Glutamatergic neuron (in vitro differentiated cells): ENCODE measurements around the gene ZNF483. TPM values are rescaled to one million over a fixed set of nuclear protein-coding genes. Genes with fewer than 3 reads are reported as not detected.
A peak's percentile ranks its signal among the peaks of the same experiment; 100 is the strongest.
"Not testable (repeated sequence)": the region's sequence is repeated elsewhere in the genome, so short reads cannot be mapped to it uniquely, and the experiment has no call there.

Experiments used
- DNase-seq: peaks from one replicate; pipeline ENCODE4 v3.0.0; 2022
- H3K27ac Mint-ChIP-seq: one replicate; pipeline ENCODE4 v1.8.0; 2020; ENCODE audit warnings: mild to moderate bottlenecking, mixed read lengths, inconsistent platforms; ENCODE audit not compliant: unreplicated experiment
- H3K27me3 Mint-ChIP-seq: one replicate; pipeline ENCODE4 v1.8.0; 2020; ENCODE audit warnings: mild to moderate bottlenecking, moderate library complexity, mixed read lengths, inconsistent platforms; ENCODE audit not compliant: unreplicated experiment
- H3K36me3 Mint-ChIP-seq: one replicate; pipeline ENCODE4 v1.8.0; 2020; ENCODE audit warnings: mild to moderate bottlenecking, mixed read lengths, inconsistent platforms; ENCODE audit not compliant: unreplicated experiment
- H3K4me1 Mint-ChIP-seq: one replicate; pipeline ENCODE4 v1.8.0; 2020; ENCODE audit warnings: mild to moderate bottlenecking, low read depth, mixed read lengths, inconsistent platforms; ENCODE audit not compliant: unreplicated experiment
- H3K4me3 Mint-ChIP-seq: one replicate; pipeline ENCODE4 v1.8.0; 2020; ENCODE audit warnings: mild to moderate bottlenecking, mixed read lengths, inconsistent platforms; ENCODE audit not compliant: unreplicated experiment
- H3K9me3 Mint-ChIP-seq: one replicate; pipeline ENCODE4 v1.8.0; 2020; ENCODE audit warnings: mild to moderate bottlenecking, moderate library complexity, mixed read lengths, inconsistent platforms; ENCODE audit not compliant: unreplicated experiment
- total RNA-seq: library from RNA; stranded (reverse); fragmentation: NEBNext Ultra II Directional; extraction: Animal tissue kit (Norgen Biotek cat#: 25700); gene quantifications from one replicate; pipeline ENCODE4 v1.2.1, GENCODE V29; 2021; ENCODE audit not compliant: unreplicated experiment
- TF ChIP-seq, protein P1 (sequence below): fragments of 200-600 bp; sonication (generic); IDR thresholded peaks from one replicate; pipeline ENCODE4 v1.5.0; 2021; ENCODE audit not compliant: partially characterized antibody, unreplicated experiment

The ZNF483 gene
- total RNA-seq, 1 donor from 2014 or later = 6.5 TPM

DNA sequence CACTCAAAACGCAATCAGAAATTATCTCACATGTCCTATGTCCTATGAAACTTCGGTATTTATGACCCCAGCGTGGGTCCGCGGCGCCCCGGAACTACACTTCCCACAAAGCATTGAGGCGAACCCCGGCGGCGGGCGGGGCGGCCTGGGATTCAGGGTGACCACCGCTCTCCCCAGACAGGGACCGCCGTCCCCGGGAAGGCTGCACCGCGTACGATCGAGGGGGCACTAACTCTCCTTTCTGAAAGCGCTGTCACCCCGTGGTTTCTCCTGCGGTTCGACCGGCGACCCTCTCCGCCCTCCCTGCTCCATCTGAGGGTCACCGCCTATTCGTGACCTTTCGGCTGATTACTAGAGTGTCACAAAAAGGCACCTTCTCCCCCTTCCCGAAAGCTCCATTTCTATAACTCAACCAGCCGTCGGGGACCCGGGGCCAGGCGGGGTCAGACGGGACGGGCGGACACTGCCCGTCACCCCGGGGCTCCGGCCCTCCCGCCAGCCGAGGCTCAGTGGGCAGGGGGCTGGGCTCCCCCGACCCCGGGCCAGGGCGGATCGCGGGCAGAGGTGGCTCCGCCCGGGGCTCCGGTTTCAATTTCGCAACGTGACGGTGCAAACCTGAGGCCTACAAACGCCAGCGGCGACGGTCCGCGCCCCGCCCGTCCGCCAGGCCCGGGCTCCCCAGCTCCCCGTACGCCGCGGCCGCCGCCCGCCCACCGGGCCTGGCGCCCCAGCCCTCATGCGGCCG, 42.1 kb upstream of the ZNF483 start:
- H3K9me3 Mint-ChIP-seq = peaks cover 5% of the 10 kb centered on the region
- H3K27me3 Mint-ChIP-seq = peaks cover 9% of the 10 kb centered on the region
- H3K27ac Mint-ChIP-seq = peak overlapping the region; percentile 57
- H3K4me1 Mint-ChIP-seq = peaks cover 8% of the 10 kb centered on the region
- H3K4me3 Mint-ChIP-seq = peak overlapping the region; percentile 89
- TF ChIP-seq, protein P1, sequence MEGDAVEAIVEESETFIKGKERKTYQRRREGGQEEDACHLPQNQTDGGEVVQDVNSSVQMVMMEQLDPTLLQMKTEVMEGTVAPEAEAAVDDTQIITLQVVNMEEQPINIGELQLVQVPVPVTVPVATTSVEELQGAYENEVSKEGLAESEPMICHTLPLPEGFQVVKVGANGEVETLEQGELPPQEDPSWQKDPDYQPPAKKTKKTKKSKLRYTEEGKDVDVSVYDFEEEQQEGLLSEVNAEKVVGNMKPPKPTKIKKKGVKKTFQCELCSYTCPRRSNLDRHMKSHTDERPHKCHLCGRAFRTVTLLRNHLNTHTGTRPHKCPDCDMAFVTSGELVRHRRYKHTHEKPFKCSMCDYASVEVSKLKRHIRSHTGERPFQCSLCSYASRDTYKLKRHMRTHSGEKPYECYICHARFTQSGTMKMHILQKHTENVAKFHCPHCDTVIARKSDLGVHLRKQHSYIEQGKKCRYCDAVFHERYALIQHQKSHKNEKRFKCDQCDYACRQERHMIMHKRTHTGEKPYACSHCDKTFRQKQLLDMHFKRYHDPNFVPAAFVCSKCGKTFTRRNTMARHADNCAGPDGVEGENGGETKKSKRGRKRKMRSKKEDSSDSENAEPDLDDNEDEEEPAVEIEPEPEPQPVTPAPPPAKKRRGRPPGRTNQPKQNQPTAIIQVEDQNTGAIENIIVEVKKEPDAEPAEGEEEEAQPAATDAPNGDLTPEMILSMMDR = no peak
- H3K36me3 Mint-ChIP-seq = no peaks in the 10 kb centered on the region
- DNase-seq = peak; percentile 84

DNA sequence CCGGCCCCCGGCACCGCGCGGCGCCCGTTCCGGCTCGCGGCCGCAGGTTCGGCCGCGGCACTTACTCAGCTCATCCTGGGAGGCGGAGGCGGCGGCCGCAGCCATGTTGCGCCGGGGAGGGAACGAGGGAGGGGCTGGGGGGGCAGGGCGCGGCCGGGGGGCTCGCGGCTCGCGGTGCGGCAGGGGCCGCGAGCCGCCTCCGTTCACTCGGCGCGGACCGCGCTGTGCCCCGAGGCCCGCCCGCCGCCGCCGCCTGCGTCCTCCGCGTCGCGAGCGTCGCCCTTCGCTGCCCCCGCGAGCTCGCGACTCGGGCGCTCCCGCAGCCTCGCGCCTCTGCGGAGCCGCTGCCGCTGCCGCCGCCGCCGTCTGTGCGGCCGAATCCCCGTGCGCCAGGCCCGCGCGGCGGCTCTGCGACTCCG, 41.5 kb upstream of the ZNF483 start:
- H3K4me3 Mint-ChIP-seq = no peak overlapping the region
- no peak for DNase-seq
- H3K27ac Mint-ChIP-seq = no peak overlapping the region
- H3K36me3 Mint-ChIP-seq = no peaks in the 10 kb centered on the region
- peaks cover 9% of the 10 kb centered on the region for H3K27me3 Mint-ChIP-seq
- peaks cover 5% of the 10 kb centered on the region for H3K9me3 Mint-ChIP-seq
- H3K4me1 Mint-ChIP-seq = peaks cover 8% of the 10 kb centered on the region
- TF ChIP-seq, protein P1 = no peak

DNA sequence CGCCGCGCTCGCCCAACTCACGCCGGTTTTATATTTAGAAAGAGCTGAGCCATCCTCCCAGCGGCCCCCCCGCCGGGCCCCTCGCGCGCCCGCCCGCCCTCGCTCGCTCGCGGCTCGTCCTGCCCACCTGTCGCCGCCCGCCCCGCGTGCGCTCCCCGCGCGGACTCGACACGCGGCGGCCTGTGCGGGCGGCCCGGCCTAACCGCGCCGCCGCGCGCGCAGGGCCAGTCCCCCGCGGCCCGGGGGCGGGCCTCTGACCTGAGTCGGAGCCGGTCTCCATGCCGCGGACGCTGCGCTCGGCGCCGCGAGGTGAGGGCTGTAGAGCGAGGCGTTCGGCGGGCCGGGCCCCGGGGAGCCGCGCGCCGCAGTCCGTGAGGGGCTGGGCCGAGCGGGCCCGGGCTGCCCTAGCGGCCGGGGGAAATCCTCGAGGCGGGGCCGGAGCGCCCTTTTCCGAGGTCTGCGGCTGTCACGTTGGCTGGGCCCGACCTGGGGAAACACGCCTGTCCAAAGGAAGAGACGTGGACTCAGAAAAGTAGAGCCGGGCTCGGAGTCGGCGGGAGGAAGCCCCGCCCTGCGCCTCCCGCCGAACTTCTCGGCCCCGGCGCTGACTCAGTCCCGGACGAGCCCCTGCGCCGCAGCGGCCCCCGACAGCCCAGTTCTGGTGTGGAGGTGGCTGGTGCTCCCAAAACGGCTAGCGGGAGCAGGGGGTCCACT, 41.0 kb upstream of the ZNF483 start, which contains the start of gene ECPAS:
Gene ECPAS, minus strand, starts transcription at position 526 of the 714 bp plus-strand sequence. CDS start 11,465 bp downstream, outside the sequence.
- H3K9me3 Mint-ChIP-seq = peaks cover 5% of the 10 kb centered on the region
- DNase-seq = peak; percentile 71
- H3K4me3 Mint-ChIP-seq = peak within 1 kb of the TSS; percentile 88
- H3K36me3 Mint-ChIP-seq = no peaks in the 10 kb centered on the region
- H3K27me3 Mint-ChIP-seq = peaks cover 9% of the 10 kb centered on the region
- TF ChIP-seq, protein P1 = no peak
- H3K4me1 Mint-ChIP-seq = peaks cover 8% of the 10 kb centered on the region
- no peak within 1 kb of the TSS for H3K27ac Mint-ChIP-seq

DNA sequence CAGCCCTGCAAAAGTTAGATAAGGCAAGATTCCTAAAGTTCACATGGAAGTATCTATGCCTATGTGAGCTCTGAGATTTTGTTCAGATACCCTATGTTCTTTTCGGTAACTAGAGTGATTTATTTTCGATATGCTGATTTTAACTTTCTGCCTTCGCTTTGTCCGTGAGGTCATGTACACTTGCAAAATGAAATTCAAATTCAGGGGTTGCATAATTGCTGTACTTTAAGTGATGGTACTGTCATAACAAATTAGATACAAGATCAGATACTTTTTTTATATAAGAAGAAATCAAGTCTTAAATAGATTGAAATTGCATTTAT, 40.4 kb upstream of the ZNF483 start:
- Mint-ChIP-seq H3K36me3 (no peaks in the 10 kb centered on the region), H3K27me3 (peaks cover 9% of the 10 kb centered on the region), H3K27ac (no peak overlapping the region), H3K4me1 (peaks cover 8% of the 10 kb centered on the region), H3K9me3 (peaks cover 5% of the 10 kb centered on the region), H3K4me3 (peak overlapping the region; percentile 88)
- DNase-seq = no peak
- TF ChIP-seq, protein P1 = no peak

DNA sequence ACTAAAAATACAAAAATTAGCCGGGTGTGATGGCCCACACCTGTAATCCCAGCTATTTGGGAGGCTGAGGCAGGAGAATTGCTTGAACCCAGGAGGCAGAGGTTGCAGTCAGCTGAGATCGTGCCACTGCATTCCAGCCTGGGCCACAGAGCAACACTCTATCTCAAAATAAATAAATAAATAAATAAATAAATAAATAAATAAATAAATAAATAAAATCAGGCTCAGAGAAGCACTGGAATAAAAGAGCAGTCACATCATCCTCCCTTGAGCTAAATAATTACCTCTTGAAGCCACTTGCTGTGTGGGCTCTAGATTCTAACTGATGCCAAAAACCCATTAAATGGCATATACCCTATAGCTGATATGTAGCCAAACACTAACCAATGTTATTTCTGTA, 27.8 kb upstream of the ZNF483 start:
- not testable (repeated sequence) for H3K4me3 Mint-ChIP-seq, H3K27me3 Mint-ChIP-seq, H3K36me3 Mint-ChIP-seq, DNase-seq, H3K27ac Mint-ChIP-seq, H3K4me1 Mint-ChIP-seq, H3K9me3 Mint-ChIP-seq
